ENCODE results near the gene TECTB. TPM values are rescaled to one million over a fixed set of nuclear protein-coding genes. Genes with fewer than 3 reads are reported as not detected.

The TECTB gene
- total and polyA plus RNA-seq, 2 donors (not counting 1 experiment from before 2014, with no cell fraction given) = not detected

DNA sequence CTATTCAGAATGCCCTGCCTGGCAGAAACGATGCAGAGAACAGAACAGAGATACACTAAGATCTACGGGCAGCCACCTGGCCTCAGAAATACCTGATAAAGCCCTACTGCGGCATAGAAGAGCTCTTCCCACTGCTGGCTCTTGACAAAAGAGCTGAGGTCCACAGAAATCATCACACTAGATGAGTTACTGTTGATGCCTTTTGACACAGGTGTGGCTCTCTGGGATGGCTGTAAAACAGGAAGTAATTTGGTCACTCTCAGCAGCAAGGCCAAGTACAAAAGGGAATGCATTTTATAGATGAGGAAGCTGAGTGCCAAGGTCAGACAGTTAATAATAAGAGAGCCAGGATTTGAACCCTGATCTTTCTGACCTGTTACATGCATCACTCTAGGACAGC lies 55.8 kb downstream of the TECTB start:
- Histone ChIP-seq H4K20me1 (ENCODE audit: control insufficient read depth, extremely low read depth, insufficient read depth, low read length) (no peaks in the 10 kb centered on the region), H3K79me2 (ENCODE audit: control insufficient read depth, insufficient read depth, low read length) (no peaks in the 10 kb centered on the region), H2AFZ (ENCODE audit: low read length) (no peak overlapping the region), H3K36me3 (ENCODE audit: control insufficient read depth, insufficient read depth, low read length) (no peaks in the 10 kb centered on the region), H3K27me3 (ENCODE audit: control insufficient read depth, insufficient read depth, low read length) (no peaks in the 10 kb centered on the region), H3K9me3 (ENCODE audit: control insufficient read depth, insufficient read depth, low read depth, low read length) (no peaks in the 10 kb centered on the region), H3K9ac (ENCODE audit: insufficient read depth, low read length) (no peak overlapping the region), H3K4me1 (ENCODE audit: control insufficient read depth, extremely low read depth, insufficient read depth, low read length) (no peaks in the 10 kb centered on the region), H3K4me2 (ENCODE audit: extremely low read depth, insufficient read depth, low read length) (no peak overlapping the region), H3K27ac (ENCODE audit: insufficient read depth, low read length) (no peak overlapping the region), H3K4me3 (replicated peaks in 1 of 4; ENCODE audit: control extremely low read depth in 1 of 4, insufficient read depth in 1 of 4, low read depth in 3 of 4, low read length in 4 of 4) (no peak overlapping the region)
- DNase-seq (ENCODE audit: low read depth in 2 of 2) = no peak
- TF ChIP-seq EZH2 (IDR thresholded peaks at IDR 0.05; ENCODE audit: low read length, missing control alignments) = no peak
- TF ChIP-seq, protein P1, sequence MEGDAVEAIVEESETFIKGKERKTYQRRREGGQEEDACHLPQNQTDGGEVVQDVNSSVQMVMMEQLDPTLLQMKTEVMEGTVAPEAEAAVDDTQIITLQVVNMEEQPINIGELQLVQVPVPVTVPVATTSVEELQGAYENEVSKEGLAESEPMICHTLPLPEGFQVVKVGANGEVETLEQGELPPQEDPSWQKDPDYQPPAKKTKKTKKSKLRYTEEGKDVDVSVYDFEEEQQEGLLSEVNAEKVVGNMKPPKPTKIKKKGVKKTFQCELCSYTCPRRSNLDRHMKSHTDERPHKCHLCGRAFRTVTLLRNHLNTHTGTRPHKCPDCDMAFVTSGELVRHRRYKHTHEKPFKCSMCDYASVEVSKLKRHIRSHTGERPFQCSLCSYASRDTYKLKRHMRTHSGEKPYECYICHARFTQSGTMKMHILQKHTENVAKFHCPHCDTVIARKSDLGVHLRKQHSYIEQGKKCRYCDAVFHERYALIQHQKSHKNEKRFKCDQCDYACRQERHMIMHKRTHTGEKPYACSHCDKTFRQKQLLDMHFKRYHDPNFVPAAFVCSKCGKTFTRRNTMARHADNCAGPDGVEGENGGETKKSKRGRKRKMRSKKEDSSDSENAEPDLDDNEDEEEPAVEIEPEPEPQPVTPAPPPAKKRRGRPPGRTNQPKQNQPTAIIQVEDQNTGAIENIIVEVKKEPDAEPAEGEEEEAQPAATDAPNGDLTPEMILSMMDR (conservative IDR thresholded peaks at IDR 0.05 in 1 of 2, IDR thresholded peaks at IDR 0.05 in 1 of 2; ENCODE audit: low read depth in 1 of 2, low read length in 2 of 2) = no peak

DNA sequence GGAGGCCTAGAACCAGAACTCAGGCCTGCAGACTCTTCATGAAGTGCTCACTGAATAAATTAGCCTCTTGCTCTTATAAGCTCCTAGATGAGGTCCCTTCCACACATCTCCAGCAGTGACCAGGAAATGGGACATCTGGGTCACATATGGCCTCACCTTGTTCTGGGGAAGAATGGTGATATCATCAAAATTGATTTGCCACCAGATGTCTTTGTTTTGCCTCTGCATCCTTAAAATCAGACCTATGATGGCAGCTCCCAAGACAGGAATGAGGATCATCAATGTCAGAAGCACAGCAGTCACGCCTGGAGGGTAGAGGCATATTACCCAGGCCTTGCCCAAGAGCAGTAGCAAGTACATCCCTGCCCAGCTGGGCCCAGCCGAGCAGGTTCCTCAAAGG lies 57.4 kb downstream of the TECTB start:
- Histone ChIP-seq H3K79me2 (ENCODE audit: control insufficient read depth, insufficient read depth, low read length) (no peaks in the 10 kb centered on the region), H3K27ac (ENCODE audit: insufficient read depth, low read length) (no peak overlapping the region), H3K36me3 (ENCODE audit: control insufficient read depth, insufficient read depth, low read length) (no peaks in the 10 kb centered on the region), H2AFZ (ENCODE audit: low read length) (no peak overlapping the region), H3K4me3 (replicated peaks in 1 of 4; ENCODE audit: control extremely low read depth in 1 of 4, insufficient read depth in 1 of 4, low read depth in 3 of 4, low read length in 4 of 4) (no peak overlapping the region), H3K4me2 (ENCODE audit: extremely low read depth, insufficient read depth, low read length) (no peak overlapping the region), H3K27me3 (ENCODE audit: control insufficient read depth, insufficient read depth, low read length) (no peaks in the 10 kb centered on the region), H3K4me1 (ENCODE audit: control insufficient read depth, extremely low read depth, insufficient read depth, low read length) (no peaks in the 10 kb centered on the region), H3K9me3 (ENCODE audit: control insufficient read depth, insufficient read depth, low read depth, low read length) (no peaks in the 10 kb centered on the region), H4K20me1 (ENCODE audit: control insufficient read depth, extremely low read depth, insufficient read depth, low read length) (no peaks in the 10 kb centered on the region), H3K9ac (ENCODE audit: insufficient read depth, low read length) (no peak overlapping the region)
- no peak for TF ChIP-seq EZH2 (IDR thresholded peaks at IDR 0.05; ENCODE audit: low read length, missing control alignments)
- TF ChIP-seq, protein P1 (conservative IDR thresholded peaks at IDR 0.05 in 1 of 2, IDR thresholded peaks at IDR 0.05 in 1 of 2; ENCODE audit: low read depth in 1 of 2, low read length in 2 of 2) = no peak
- no peak for DNase-seq (ENCODE audit: low read depth in 2 of 2)

DNA sequence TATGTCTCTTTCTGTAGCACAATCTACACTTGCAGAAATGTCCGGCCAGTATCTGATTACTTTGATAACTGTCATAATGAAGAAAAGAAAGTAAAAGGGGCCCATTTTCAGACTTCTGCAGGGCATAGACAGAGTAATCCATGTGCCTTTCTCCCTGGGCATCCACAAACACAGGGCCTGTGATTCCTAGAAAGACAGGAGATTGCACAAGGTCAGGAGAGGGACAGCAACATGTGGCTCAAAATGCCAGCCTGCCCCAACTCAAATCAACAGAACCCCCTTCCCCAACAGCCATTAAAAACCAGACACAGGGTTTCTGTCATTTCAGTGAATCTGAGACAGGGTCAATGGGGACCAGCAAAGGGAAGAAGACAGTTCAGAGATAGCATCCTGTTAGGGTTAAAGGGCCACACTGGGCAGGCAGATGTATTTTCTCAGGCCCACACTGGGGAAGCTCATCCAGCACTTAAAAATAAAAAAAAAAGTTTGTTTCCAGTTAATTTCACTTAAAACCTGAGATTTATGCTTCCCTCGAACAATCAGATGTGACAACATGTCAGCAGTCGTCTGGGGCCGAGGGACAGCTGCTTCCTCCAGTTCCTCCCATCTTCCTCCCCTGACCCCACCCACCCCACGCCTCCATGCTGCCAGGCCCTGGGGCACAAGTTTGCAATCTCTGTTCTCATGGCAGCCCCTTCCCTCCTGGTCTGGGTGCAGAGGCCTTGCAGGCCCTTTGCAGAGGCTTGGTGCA lies 60.0 kb downstream of the TECTB start:
- TF ChIP-seq, protein P1 (conservative IDR thresholded peaks at IDR 0.05 in 1 of 2, IDR thresholded peaks at IDR 0.05 in 1 of 2; ENCODE audit: low read depth in 1 of 2, low read length in 2 of 2) = no peak
- TF ChIP-seq EZH2 (IDR thresholded peaks at IDR 0.05; ENCODE audit: low read length, missing control alignments) = no peak
- no peaks in the 10 kb centered on the region for H3K4me1 ChIP-seq (ENCODE audit: control insufficient read depth, extremely low read depth, insufficient read depth, low read length)

More for the DNA sequence above, 60.0 kb downstream of the TECTB start:
- H3K4me2 ChIP-seq (ENCODE audit: extremely low read depth, insufficient read depth, low read length) = no peak overlapping the region
- no peaks in the 10 kb centered on the region for H3K36me3 ChIP-seq (ENCODE audit: control insufficient read depth, insufficient read depth, low read length)
- no peaks in the 10 kb centered on the region for H4K20me1 ChIP-seq (ENCODE audit: control insufficient read depth, extremely low read depth, insufficient read depth, low read length)
- H3K9ac ChIP-seq (ENCODE audit: insufficient read depth, low read length) = no peak overlapping the region
- no peaks in the 10 kb centered on the region for H3K27me3 ChIP-seq (ENCODE audit: control insufficient read depth, insufficient read depth, low read length)
- no peak for DNase-seq (ENCODE audit: low read depth in 2 of 2)
- no peaks in the 10 kb centered on the region for H3K9me3 ChIP-seq (ENCODE audit: control insufficient read depth, insufficient read depth, low read depth, low read length)
- no peak overlapping the region for H3K4me3 ChIP-seq (replicated peaks in 1 of 4; ENCODE audit: control extremely low read depth in 1 of 4, insufficient read depth in 1 of 4, low read depth in 3 of 4, low read length in 4 of 4)
- no peak overlapping the region for H3K27ac ChIP-seq (ENCODE audit: insufficient read depth, low read length)
- no peaks in the 10 kb centered on the region for H3K79me2 ChIP-seq (ENCODE audit: control insufficient read depth, insufficient read depth, low read length)
- no peak overlapping the region for H2AFZ ChIP-seq (ENCODE audit: low read length)
